ENCODE measurements around the gene CLASRP.

DNA sequence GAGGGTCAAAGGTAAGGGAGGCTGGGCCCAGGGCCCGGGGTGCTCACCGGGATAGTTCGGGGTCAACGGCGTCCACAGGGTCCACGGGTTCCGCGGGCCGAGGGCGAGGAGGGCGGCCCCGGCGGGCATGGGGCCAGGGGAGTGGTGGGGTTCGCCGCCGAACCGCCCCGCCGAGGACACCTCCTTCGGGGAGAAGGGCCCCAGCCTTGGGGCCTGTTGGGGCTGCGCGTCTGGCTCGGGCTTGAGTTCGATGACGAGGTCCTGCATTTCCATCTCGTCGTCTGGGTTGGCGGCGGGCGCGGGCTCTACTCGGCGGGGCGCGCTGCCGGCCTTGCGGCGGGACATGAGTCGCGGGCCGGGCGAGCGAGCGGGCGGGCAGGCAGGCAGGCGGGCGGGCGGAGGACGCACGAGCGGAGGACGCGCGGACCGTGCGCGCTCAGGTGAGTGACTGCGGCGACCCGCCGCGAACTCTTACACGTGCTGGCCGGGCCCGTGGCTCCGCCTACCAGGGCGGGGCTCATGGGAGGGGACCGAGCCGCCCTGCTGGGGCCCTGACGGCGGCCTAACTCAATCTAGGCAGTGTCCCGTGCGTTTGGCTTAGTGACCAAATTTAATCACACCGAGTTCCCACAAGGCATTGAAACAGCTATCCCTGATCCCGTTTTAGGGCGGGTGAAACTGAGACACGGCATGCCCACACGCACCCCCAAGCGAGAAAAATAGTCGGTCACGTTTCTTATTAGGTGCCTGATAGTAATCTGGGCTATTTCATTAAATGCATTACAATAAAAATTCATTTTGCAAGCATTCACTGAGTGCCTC lies 37.4 kb downstream of the CLASRP start, which contains the start of gene ZNF296:
- TF ChIP-seq SIN3A (IDR thresholded peaks at IDR 0.05; ENCODE audit: borderline replicate concordance, insufficient read depth, low read length), result no peak
- TF ChIP-seq POLR2AphosphoS5 (IDR thresholded peaks at IDR 0.05; ENCODE audit: low read depth, low read length), result no peak
- TF ChIP-seq, protein P1, sequence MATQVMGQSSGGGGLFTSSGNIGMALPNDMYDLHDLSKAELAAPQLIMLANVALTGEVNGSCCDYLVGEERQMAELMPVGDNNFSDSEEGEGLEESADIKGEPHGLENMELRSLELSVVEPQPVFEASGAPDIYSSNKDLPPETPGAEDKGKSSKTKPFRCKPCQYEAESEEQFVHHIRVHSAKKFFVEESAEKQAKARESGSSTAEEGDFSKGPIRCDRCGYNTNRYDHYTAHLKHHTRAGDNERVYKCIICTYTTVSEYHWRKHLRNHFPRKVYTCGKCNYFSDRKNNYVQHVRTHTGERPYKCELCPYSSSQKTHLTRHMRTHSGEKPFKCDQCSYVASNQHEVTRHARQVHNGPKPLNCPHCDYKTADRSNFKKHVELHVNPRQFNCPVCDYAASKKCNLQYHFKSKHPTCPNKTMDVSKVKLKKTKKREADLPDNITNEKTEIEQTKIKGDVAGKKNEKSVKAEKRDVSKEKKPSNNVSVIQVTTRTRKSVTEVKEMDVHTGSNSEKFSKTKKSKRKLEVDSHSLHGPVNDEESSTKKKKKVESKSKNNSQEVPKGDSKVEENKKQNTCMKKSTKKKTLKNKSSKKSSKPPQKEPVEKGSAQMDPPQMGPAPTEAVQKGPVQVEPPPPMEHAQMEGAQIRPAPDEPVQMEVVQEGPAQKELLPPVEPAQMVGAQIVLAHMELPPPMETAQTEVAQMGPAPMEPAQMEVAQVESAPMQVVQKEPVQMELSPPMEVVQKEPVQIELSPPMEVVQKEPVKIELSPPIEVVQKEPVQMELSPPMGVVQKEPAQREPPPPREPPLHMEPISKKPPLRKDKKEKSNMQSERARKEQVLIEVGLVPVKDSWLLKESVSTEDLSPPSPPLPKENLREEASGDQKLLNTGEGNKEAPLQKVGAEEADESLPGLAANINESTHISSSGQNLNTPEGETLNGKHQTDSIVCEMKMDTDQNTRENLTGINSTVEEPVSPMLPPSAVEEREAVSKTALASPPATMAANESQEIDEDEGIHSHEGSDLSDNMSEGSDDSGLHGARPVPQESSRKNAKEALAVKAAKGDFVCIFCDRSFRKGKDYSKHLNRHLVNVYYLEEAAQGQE (IDR thresholded peaks at IDR 0.05; ENCODE audit: insufficient read depth in 1 of 2, low read depth in 2 of 2, low read length in 2 of 2), result no peak
- TF ChIP-seq TAF1 (IDR thresholded peaks at IDR 0.05; ENCODE audit: borderline replicate concordance, insufficient read depth, low read length), result no peak
- no peak for TF ChIP-seq FOXP2 (optimal IDR thresholded peaks at IDR 0.05; ENCODE audit: borderline replicate concordance, extremely low read depth, extremely low read length, insufficient read depth)
